Measurements from ENCODE around the gene FRRS1. TPM values are rescaled to one million over a fixed set of nuclear protein-coding genes. Genes with fewer than 3 reads are reported as not detected.

The FRRS1 gene
- total and polyA plus RNA-seq, 12 donors: 0.88 to 8.2 (median 4.7) TPM

GRCh38 chr1:99811075-99811474 lies 44.6 kb upstream of the FRRS1 start:
- WGBS, 2 donors: 67 to 72% methylated on average over 1 of the region's 1 CpG
- intact Hi-C loops (cut with DNase I): loop anchor here in 6 of 10 donors (5.0 to 10.0 kb wide), 4 partner anchors 324 to 1061 kb away; partner anchors contain the start of genes SASS6 (in 1 of the 6) and TRMT13 (in 1 of the 6)

GRCh38 chr1:99808391-99809115 lies 42.1 kb upstream of the FRRS1 start:
- Histone ChIP-seq H3K27me3 (peaks cover 0 to 10% (median 8%) of the 10 kb centered on the region in 7 donors), H3K4me3 (peak overlapping the region in 4 of 10 donors; percentile 9 to 32 (median 16)), H3K4me1 (peaks cover 0 to 13% (median 6%) of the 10 kb centered on the region in 9 donors), H3K9me3 (no peaks in the 10 kb centered on the region), H3K27ac (peak overlapping the region in 4 of 10 donors; percentile 26 to 61 (median 45)), H3K36me3 (no peaks in the 10 kb centered on the region)
- ATAC-seq (peak; percentile 87 to 96 (median 90)), DNase-seq (peak in 1 of 2 donors; percentile 54)
- WGBS, 2 donors: 8 to 9% methylated on average over 7 of the region's 7 CpGs
- intact Hi-C loops (cut with DNase I): loop anchor here in 7 of 10 donors (2.0 to 10.0 kb wide), 10 partner anchors 44 to 1086 kb away; partner anchors contain the start of genes AGL (in 1 of the 7), EXTL2 (in 1 of the 7), SASS6 (in 1 of the 7) and SLC30A7 (in 1 of the 7)
- peak; percentile 48 to 77 (median 71) for TF ChIP-seq CTCF (IDR thresholded peaks at IDR 0.05)

More at GRCh38 chr1:99811075-99811474, 44.6 kb upstream of the FRRS1 start:
- ATAC-seq (no peak), DNase-seq (no peak)
- Histone ChIP-seq H3K9me3 (no peaks in the 10 kb centered on the region), H3K27me3 (peaks cover 0 to 5% (median 0%) of the 10 kb centered on the region in 7 donors), H3K4me1 (peaks cover 0 to 13% (median 6%) of the 10 kb centered on the region in 9 donors), H3K27ac (no peak overlapping the region), H3K4me3 (no peak overlapping the region), H3K36me3 (no peaks in the 10 kb centered on the region)
- no peak for TF ChIP-seq CTCF (IDR thresholded peaks at IDR 0.05)

- intact Hi-C loops (cut with DNase I): loop anchor here in 7 of 10 donors (5.0 to 10.0 kb wide), 9 partner anchors 45 to 1088 kb away; partner anchors contain the start of genes AGL (in 1 of the 7), EXTL2 (in 1 of the 7), SASS6 (in 1 of the 7) and SLC30A7 (in 1 of the 7)
These were observed 40.4 kb upstream of the FRRS1 start for GRCh38 chr1:99806882-99807281.

More at GRCh38 chr1:99806882-99807281, 40.4 kb upstream of the FRRS1 start:
- Histone ChIP-seq H3K36me3 (no peaks in the 10 kb centered on the region), H3K4me1 (peaks cover 0 to 13% (median 6%) of the 10 kb centered on the region in 9 donors), H3K27me3 (peaks cover 0 to 10% (median 8%) of the 10 kb centered on the region in 7 donors), H3K4me3 (no peak overlapping the region), H3K27ac (no peak overlapping the region), H3K9me3 (no peaks in the 10 kb centered on the region)
- DNase-seq (no peak), ATAC-seq (no peak)
- no peak for TF ChIP-seq CTCF (IDR thresholded peaks at IDR 0.05)
- WGBS, 2 donors: 80 to 83% methylated on average over 2 of the region's 2 CpGs

Measured in heart right ventricle (tissue), 16 donors.